ENCODE data around the gene SGMS1. TPM values are rescaled to one million over a fixed set of nuclear protein-coding genes. Genes with fewer than 3 reads are reported as not detected.
"Not testable (repeated sequence)": the region's sequence is repeated elsewhere in the genome, so short reads cannot be mapped to it uniquely, and the experiment has no call there.

Gene SGMS1
- polyA plus RNA-seq, 1 of the 3 experiments (the other 2 are of a cell fraction), result 6.3 TPM

GRCh38 chr10:50659865-50660730 lies 36.3 kb upstream of the SGMS1 start:
- not testable (repeated sequence) for H3K9ac ChIP-seq; H4K20me1 ChIP-seq (ENCODE audit: insufficient read depth); H3K9me3 ChIP-seq; H3K4me1 ChIP-seq (ENCODE audit: control insufficient read depth in 1 of 2, insufficient read depth in 2 of 2, low read depth in 1 of 2, low read length in 1 of 2); H3K27me3 ChIP-seq (ENCODE audit: insufficient read depth); H3K36me3 ChIP-seq (replicated peaks in 1 of 2; ENCODE audit: control insufficient read depth in 1 of 2, insufficient read depth in 2 of 2, low read length in 1 of 2); H3K9me2 ChIP-seq; H3F3A ChIP-seq (replicated peaks; ENCODE audit: insufficient read depth); H3K79me2 ChIP-seq (ENCODE audit: insufficient read depth)
- TF ChIP-seq POLR2AphosphoS5 (IDR thresholded peaks at IDR 0.05; ENCODE audit: low read depth, low read length) (0 out of 2 replicates have a peak, but pooled peaks have one; percentile 35), SMC3 (IDR thresholded peaks at IDR 0.05; ENCODE audit: low read depth, low read length) (peak; percentile 15; the same call in 1 of the 2 replicates), ELF1 (IDR thresholded peaks at IDR 0.05) (0 out of 2 replicates have a peak, but pooled peaks have one; percentile 31), GABPA (IDR thresholded peaks at IDR 0.05; ENCODE audit: low read depth) (peak; percentile 80), RAD21 (IDR thresholded peaks at IDR 0.05; ENCODE audit: low read length) (peak; percentile 48), TAF1 (IDR thresholded peaks at IDR 0.05; ENCODE audit: borderline replicate concordance, low read depth, low read length) (0 out of 2 replicates have a peak, but pooled peaks have one; percentile 70)
- DNase-seq, result peak; percentile 48
- WGBS (ENCODE audit: low lambda C conversion rate), result 33% methylated on average over 17 of the region's 32 CpGs
- Histone ChIP-seq H3K27ac (ENCODE audit: low read depth in 2 of 2, low read length in 1 of 2) (peak overlapping the region in 1 of 2 experiments; percentile 53; a peak in 1 of 4 replicates), H3K4me2 (peak overlapping the region; percentile 79), H3K4me3 (ENCODE audit: low read depth in 2 of 2, low read length in 1 of 2) (peak overlapping the region; percentile 60 to 62), H2AFZ (ENCODE audit: low read depth) (peak overlapping the region; percentile 90)
- POLR2A ChIA-PET, result interaction anchor here (0.7 to 0.9 kb wide), 2 partner anchors 79 to 233 kb away, joined by 3 read pairs; partner anchors contain the start of gene ASAH2B
- CTCF ChIA-PET, result interaction anchor here (0.7 to 2.8 kb wide), 3 partner anchors 10 to 300 kb away, joined by 3 to 7 read pairs (median 4); no protein-coding TSS in a partner anchor

- H3K9me3 ChIP-seq; H3K27me3 ChIP-seq (ENCODE audit: insufficient read depth); H3K9me2 ChIP-seq; H3K36me3 ChIP-seq (replicated peaks in 1 of 2; ENCODE audit: control insufficient read depth in 1 of 2, insufficient read depth in 2 of 2, low read length in 1 of 2); H3K27ac ChIP-seq (ENCODE audit: low read depth in 2 of 2, low read length in 1 of 2); H3F3A ChIP-seq (replicated peaks; ENCODE audit: insufficient read depth); H3K9ac ChIP-seq; H4K20me1 ChIP-seq (ENCODE audit: insufficient read depth); H3K4me1 ChIP-seq (ENCODE audit: control insufficient read depth in 1 of 2, insufficient read depth in 2 of 2, low read depth in 1 of 2, low read length in 1 of 2); DNase-seq; H3K79me2 ChIP-seq (ENCODE audit: insufficient read depth): not testable (repeated sequence)
- WGBS (ENCODE audit: low lambda C conversion rate), result 57% methylated on average over 11 of the region's 35 CpGs
- Histone ChIP-seq H3K4me3 (ENCODE audit: low read depth in 2 of 2, low read length in 1 of 2) (peak overlapping the region; percentile 60 to 62), H3K4me2 (peak overlapping the region; percentile 79), H2AFZ (ENCODE audit: low read depth) (peak overlapping the region; percentile 90)
- CTCF ChIA-PET, result interaction anchor here (0.7 to 2.8 kb wide), 2 partner anchors 9 to 88 kb away, joined by 3 to 7 read pairs; no protein-coding TSS in a partner anchor
- POLR2A ChIA-PET, result interaction anchor here (0.9 kb wide), 1 partner anchor 80 kb away, joined by 3 read pairs; the partner anchor contains the start of gene ASAH2B
Measured at GRCh38 chr10:50659016-50659864, 35.5 kb upstream of the SGMS1 start.

GRCh38 chr10:50658165-50658564 lies 34.4 kb upstream of the SGMS1 start:
- Histone ChIP-seq H3F3A (replicated peaks; ENCODE audit: insufficient read depth) (no peaks in the 10 kb centered on the region), H4K20me1 (ENCODE audit: insufficient read depth) (no peaks in the 10 kb centered on the region), H3K9ac (no peak overlapping the region), H3K9me2 (no peaks in the 10 kb centered on the region), H3K4me3 (ENCODE audit: low read depth in 2 of 2, low read length in 1 of 2) (no peak overlapping the region), H3K79me2 (ENCODE audit: insufficient read depth) (no peaks in the 10 kb centered on the region), H3K27ac (ENCODE audit: low read depth in 2 of 2, low read length in 1 of 2) (no peak overlapping the region), H3K9me3 (no peaks in the 10 kb centered on the region), H3K27me3 (ENCODE audit: insufficient read depth) (no peaks in the 10 kb centered on the region; the same call in 1 of the 2 replicates), H3K4me2 (no peak overlapping the region), H3K4me1 (ENCODE audit: control insufficient read depth in 1 of 2, insufficient read depth in 2 of 2, low read depth in 1 of 2, low read length in 1 of 2) (peaks cover 0 to 2% of the 10 kb centered on the region in 2 experiments; a peak in 1 of 4 replicates), H2AFZ (ENCODE audit: low read depth) (no peak overlapping the region), H3K36me3 (replicated peaks in 1 of 2; ENCODE audit: control insufficient read depth in 1 of 2, insufficient read depth in 2 of 2, low read length in 1 of 2) (no peaks in the 10 kb centered on the region)
- DNase-seq, result no peak
- 78% methylated on average over 1 of the region's 5 CpGs for WGBS (ENCODE audit: low lambda C conversion rate)
- CTCF ChIA-PET, result interaction anchor here (2.8 kb wide), 1 partner anchor 8 kb away, joined by 7 read pairs; no protein-coding TSS in a partner anchor
- POLR2A ChIA-PET, result no interaction called here
- TF ChIP-seq EP300 (IDR thresholded peaks at IDR 0.05; ENCODE audit: borderline replicate concordance in 1 of 2, low read depth in 1 of 2, low read length in 1 of 2) (no peak), YY1 (IDR thresholded peaks at IDR 0.05; ENCODE audit: low read depth) (no peak), MEF2A (IDR thresholded peaks at IDR 0.05; ENCODE audit: borderline replicate concordance, low read depth) (no peak), NFIC (IDR thresholded peaks at IDR 0.05; ENCODE audit: borderline replicate concordance) (no peak), ZBTB33 (IDR thresholded peaks at IDR 0.05; ENCODE audit: borderline replicate concordance, low read depth) (no peak), USF2 (IDR thresholded peaks at IDR 0.05; ENCODE audit: borderline replicate concordance, low read depth, low read length) (no peak), TCF12 (IDR thresholded peaks at IDR 0.05) (no peak), IRF3 (IDR thresholded peaks at IDR 0.05; ENCODE audit: low read depth, low read length) (no peak), EZH2phosphoT487 (IDR thresholded peaks at IDR 0.05; ENCODE audit: borderline replicate concordance, low read depth) (no peak)
